Lower leg skin (tissue), 3 donors: ENCODE data around the gene STX5.

ENCODE experiments used
- CTCF ChIP-seq, 3 donors: fragments of 450-650 bp; IDR thresholded peaks; one replicate each; pipeline ENCODE4 v1.5.1; 2016; ENCODE audit warnings: antibody characterized with exemption in 3 of 3, mild to moderate bottlenecking in 3 of 3, moderate library complexity in 2 of 3
- POLR2A ChIP-seq, 2 donors: fragments of 450-650 bp; IDR thresholded peaks; one replicate each; pipeline ENCODE4 v1.6.1; 2016 to 2017; ENCODE audit warnings: antibody characterized with exemption in 2 of 2, mild to moderate bottlenecking in 1 of 2, moderate library complexity in 1 of 2

GRCh38 chr11:62782753-62783152 lies 49.1 kb downstream of the STX5 start:
- TF ChIP-seq CTCF (IDR thresholded peaks at IDR 0.05) (no peak), POLR2A (IDR thresholded peaks at IDR 0.05) (no peak)
